Measurements from ENCODE around the gene POLE4. TPM values are rescaled to one million over a fixed set of nuclear protein-coding genes. Genes with fewer than 3 reads are reported as not detected.

The POLE4 gene
- total RNA-seq, 1 experiment from 2014 or later, result 34.4 TPM

DNA sequence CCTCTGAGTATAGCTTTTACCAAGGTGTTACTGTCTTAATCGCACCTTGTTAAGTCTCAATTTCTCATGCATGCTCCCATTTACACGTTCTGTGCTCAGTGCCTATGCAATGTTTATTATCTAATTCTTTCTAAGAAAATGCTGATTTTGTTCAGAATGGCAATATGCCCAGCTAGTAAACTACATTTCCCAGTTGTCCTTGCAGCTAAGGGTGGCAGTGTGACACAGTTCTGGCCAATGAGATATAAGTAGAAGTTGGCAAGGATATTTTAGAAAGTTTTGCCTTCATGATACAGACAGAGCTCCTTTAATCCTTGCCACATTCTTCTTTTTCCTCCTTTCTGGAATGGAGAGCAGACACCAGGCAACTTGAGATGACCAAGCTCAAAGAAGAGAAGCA is 45.3 kb downstream of the POLE4 start:
- H3K4me3 Mint-ChIP-seq, result no peak overlapping the region
- no peak overlapping the region for H2BK5ac ChIP-seq (ENCODE audit: insufficient read length, low read length)
- H4K20me1 ChIP-seq (ENCODE audit: control insufficient read depth, insufficient read depth, insufficient read length), result no peaks in the 10 kb centered on the region
- H4K5ac ChIP-seq (ENCODE audit: insufficient read length, low read depth, low read length), result no peak overlapping the region
- no peak overlapping the region for H2BK20ac ChIP-seq (ENCODE audit: low read depth, low read length, poor library complexity, severe bottlenecking)
- H4K8ac ChIP-seq (replicated peaks; ENCODE audit: insufficient read length, low read depth, low read length), result no peak overlapping the region
- H3K36me3 Mint-ChIP-seq (ENCODE audit: insufficient read depth in 1 of 3, low read depth in 3 of 3), result peaks cover 0 to 1% (median under 1%) of the 10 kb centered on the region in 3 experiments; a peak in 3 of 7 replicates
- no CpG with 5 or more reads among the region's 2 CpGs for WGBS (ENCODE audit: extremely low coverage, insufficient read length, low lambda C conversion rate)
- DNase-seq, result no peak
- no peak overlapping the region for H3K4me2 ChIP-seq (ENCODE audit: insufficient read depth, insufficient read length, low read length)
- H3K4me1 Mint-ChIP-seq, result no peaks in the 10 kb centered on the region
- H3K27me3 Mint-ChIP-seq (ENCODE audit: low read depth), result no peaks in the 10 kb centered on the region; the same call in 1 of the 2 replicates
- no peaks in the 10 kb centered on the region; a peak in 1 of 5 replicates for H3K9me3 Mint-ChIP-seq
- H3K4me1 ChIP-seq (ENCODE audit: insufficient read depth, low read length), result no peaks in the 10 kb centered on the region
- TF ChIP-seq, protein P1, sequence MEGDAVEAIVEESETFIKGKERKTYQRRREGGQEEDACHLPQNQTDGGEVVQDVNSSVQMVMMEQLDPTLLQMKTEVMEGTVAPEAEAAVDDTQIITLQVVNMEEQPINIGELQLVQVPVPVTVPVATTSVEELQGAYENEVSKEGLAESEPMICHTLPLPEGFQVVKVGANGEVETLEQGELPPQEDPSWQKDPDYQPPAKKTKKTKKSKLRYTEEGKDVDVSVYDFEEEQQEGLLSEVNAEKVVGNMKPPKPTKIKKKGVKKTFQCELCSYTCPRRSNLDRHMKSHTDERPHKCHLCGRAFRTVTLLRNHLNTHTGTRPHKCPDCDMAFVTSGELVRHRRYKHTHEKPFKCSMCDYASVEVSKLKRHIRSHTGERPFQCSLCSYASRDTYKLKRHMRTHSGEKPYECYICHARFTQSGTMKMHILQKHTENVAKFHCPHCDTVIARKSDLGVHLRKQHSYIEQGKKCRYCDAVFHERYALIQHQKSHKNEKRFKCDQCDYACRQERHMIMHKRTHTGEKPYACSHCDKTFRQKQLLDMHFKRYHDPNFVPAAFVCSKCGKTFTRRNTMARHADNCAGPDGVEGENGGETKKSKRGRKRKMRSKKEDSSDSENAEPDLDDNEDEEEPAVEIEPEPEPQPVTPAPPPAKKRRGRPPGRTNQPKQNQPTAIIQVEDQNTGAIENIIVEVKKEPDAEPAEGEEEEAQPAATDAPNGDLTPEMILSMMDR (conservative IDR thresholded peaks at IDR 0.05), result no peak
- no peak overlapping the region for H3K9ac ChIP-seq (ENCODE audit: extremely low read depth, insufficient read length, low read length)
- H3K27ac ChIP-seq (ENCODE audit: insufficient read length, low read depth, low read length), result no peak overlapping the region
- no peak overlapping the region for H3K18ac ChIP-seq (ENCODE audit: insufficient read length, low read depth, low read length)
- H3K23me2 ChIP-seq (ENCODE audit: insufficient read length, low read depth, low read length, poor library complexity, severe bottlenecking), result no peaks in the 10 kb centered on the region
- no peaks in the 10 kb centered on the region for H3K79me2 ChIP-seq (ENCODE audit: insufficient read depth, low read length)
- H3T11ph ChIP-seq (ENCODE audit: low read length), result no peak overlapping the region
- no peaks in the 10 kb centered on the region for H3K79me1 ChIP-seq (ENCODE audit: insufficient read depth, low read depth, low read length, poor library complexity, severe bottlenecking)
- no peak overlapping the region for H2AK5ac ChIP-seq (ENCODE audit: insufficient read length, low read length)
- H3K27ac Mint-ChIP-seq, result no peak overlapping the region
- no peak overlapping the region for H3K14ac ChIP-seq (ENCODE audit: insufficient read depth, low read length)
- no peak overlapping the region for H3K4ac ChIP-seq (ENCODE audit: low read depth, low read length)
- no peak overlapping the region for H2BK120ac ChIP-seq (ENCODE audit: low read depth, low read length, poor library complexity, severe bottlenecking)
- H4K91ac ChIP-seq (ENCODE audit: insufficient read length, low read depth, low read length), result no peak overlapping the region
- no peak overlapping the region for H3K56ac ChIP-seq (ENCODE audit: insufficient read length, low read depth, low read length)
- H2AFZ ChIP-seq (ENCODE audit: low read length), result peak overlapping the region; percentile 92
- H2BK15ac ChIP-seq (ENCODE audit: low read depth, low read length), result no peak overlapping the region
- H3K23ac ChIP-seq (ENCODE audit: insufficient read length, low read depth, low read length), result no peak overlapping the region
- no peaks in the 10 kb centered on the region for H3K27me3 ChIP-seq (ENCODE audit: insufficient read depth, low read length)
- H2BK12ac ChIP-seq (ENCODE audit: insufficient read length, low read depth, low read length), result no peak overlapping the region
- H3K9me3 ChIP-seq (ENCODE audit: control insufficient read depth, low read depth, low read length), result no peaks in the 10 kb centered on the region

Measured in H9 (cell line).